ENCODE results near the gene ZNF823. TPM values are rescaled to one million over a fixed set of nuclear protein-coding genes. Genes with fewer than 3 reads are reported as not detected.

ZNF823 gene
- total and polyA plus RNA-seq, 9 of the 15 experiments (the other 6 are each of a cell fraction or from before 2014, with no cell fraction given), result 4.0 to 13.4 (median 6.1) TPM

DNA sequence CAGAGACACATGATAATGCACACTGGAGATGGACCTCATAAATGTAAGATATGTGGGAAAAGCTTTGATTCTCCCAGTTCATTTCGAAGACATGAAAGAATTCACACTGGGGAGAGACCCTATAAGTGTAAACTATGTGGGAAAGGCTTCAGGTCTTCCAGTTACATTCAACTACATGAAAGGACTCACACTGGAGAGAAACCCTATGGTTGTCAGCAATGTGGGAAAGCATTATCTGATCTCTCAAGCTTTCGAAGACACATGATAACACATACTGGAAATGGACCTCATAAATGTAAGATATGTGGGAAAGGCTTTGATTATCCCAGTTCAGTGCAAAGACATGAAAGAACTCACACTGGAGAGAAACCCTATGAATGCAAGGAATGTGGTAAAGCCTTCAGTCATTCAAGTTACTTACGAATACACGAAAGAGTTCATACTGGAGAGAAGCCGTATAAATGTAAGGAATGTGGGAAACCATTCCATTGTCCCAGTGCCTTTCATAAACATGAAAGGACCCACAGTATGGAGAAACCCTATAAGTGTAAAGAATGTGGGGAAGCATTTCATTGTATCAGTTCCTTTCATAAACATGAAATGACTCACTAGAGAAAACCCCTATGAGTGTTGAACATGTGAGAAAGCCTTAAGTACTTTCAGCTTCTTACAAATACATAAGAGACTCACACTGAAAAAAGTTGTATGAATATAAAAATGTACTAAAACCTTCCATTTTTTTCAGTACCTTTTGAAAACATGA lies 42.7 kb upstream of the ZNF823 start (continued):
- TF ChIP-seq, protein P1, sequence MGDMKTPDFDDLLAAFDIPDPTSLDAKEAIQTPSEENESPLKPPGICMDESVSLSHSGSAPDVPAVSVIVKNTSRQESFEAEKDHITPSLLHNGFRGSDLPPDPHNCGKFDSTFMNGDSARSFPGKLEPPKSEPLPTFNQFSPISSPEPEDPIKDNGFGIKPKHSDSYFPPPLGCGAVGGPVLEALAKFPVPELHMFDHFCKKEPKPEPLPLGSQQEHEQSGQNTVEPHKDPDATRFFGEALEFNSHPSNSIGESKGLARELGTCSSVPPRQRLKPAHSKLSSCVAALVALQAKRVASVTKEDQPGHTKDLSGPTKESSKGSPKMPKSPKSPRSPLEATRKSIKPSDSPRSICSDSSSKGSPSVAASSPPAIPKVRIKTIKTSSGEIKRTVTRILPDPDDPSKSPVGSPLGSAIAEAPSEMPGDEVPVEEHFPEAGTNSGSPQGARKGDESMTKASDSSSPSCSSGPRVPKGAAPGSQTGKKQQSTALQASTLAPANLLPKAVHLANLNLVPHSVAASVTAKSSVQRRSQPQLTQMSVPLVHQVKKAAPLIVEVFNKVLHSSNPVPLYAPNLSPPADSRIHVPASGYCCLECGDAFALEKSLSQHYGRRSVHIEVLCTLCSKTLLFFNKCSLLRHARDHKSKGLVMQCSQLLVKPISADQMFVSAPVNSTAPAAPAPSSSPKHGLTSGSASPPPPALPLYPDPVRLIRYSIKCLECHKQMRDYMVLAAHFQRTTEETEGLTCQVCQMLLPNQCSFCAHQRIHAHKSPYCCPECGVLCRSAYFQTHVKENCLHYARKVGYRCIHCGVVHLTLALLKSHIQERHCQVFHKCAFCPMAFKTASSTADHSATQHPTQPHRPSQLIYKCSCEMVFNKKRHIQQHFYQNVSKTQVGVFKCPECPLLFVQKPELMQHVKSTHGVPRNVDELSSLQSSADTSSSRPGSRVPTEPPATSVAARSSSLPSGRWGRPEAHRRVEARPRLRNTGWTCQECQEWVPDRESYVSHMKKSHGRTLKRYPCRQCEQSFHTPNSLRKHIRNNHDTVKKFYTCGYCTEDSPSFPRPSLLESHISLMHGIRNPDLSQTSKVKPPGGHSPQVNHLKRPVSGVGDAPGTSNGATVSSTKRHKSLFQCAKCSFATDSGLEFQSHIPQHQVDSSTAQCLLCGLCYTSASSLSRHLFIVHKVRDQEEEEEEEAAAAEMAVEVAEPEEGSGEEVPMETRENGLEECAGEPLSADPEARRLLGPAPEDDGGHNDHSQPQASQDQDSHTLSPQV (IDR thresholded peaks at IDR 0.05), result no peak
- TF ChIP-seq ZNF24 (IDR thresholded peaks at IDR 0.05), result 0 out of 2 replicates have a peak, but pooled peaks have one; percentile 30
- TF ChIP-seq FOXJ2 (tag; IDR thresholded peaks at IDR 0.05), result no peak
- no peak for TF ChIP-seq TEAD2 (tag; IDR thresholded peaks at IDR 0.05)
- TF ChIP-seq PCBP1 (IDR thresholded peaks at IDR 0.05; ENCODE audit: low read depth, low read length, poor library complexity, severe bottlenecking), result no peak
- TF ChIP-seq, protein P2, sequence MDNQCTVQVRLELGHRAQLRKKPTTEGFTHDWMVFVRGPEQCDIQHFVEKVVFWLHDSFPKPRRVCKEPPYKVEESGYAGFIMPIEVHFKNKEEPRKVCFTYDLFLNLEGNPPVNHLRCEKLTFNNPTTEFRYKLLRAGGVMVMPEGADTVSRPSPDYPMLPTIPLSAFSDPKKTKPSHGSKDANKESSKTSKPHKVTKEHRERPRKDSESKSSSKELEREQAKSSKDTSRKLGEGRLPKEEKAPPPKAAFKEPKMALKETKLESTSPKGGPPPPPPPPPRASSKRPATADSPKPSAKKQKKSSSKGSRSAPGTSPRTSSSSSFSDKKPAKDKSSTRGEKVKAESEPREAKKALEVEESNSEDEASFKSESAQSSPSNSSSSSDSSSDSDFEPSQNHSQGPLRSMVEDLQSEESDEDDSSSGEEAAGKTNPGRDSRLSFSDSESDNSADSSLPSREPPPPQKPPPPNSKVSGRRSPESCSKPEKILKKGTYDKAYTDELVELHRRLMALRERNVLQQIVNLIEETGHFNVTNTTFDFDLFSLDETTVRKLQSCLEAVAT (IDR thresholded peaks at IDR 0.05), result no peak
- peak in 1 of 2 experiments; percentile 72; a peak in 2 of 4 replicates for TF ChIP-seq TRIM24 (IDR thresholded peaks at IDR 0.05)
- no peak for TF ChIP-seq JUNB (CRISPR knock-in tag; conservative IDR thresholded peaks at IDR 0.05)
- TF ChIP-seq ZNF274 (IDR thresholded peaks at IDR 0.05; ENCODE audit: borderline replicate concordance, low read depth, low read length), result 0 out of 2 replicates have a peak, but pooled peaks have one; percentile 35
- TF ChIP-seq SOX6 (IDR thresholded peaks at IDR 0.05), result peak; percentile 78
- TF ChIP-seq, protein P3, sequence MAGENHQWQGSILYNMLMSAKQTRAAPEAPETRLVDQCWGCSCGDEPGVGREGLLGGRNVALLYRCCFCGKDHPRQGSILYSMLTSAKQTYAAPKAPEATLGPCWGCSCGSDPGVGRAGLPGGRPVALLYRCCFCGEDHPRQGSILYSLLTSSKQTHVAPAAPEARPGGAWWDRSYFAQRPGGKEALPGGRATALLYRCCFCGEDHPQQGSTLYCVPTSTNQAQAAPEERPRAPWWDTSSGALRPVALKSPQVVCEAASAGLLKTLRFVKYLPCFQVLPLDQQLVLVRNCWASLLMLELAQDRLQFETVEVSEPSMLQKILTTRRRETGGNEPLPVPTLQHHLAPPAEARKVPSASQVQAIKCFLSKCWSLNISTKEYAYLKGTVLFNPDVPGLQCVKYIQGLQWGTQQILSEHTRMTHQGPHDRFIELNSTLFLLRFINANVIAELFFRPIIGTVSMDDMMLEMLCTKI (IDR thresholded peaks at IDR 0.05; ENCODE audit: partially characterized antibody), result no peak
- TF ChIP-seq ZNF584 (CRISPR knock-in tag; IDR thresholded peaks at IDR 0.05; ENCODE audit: low read depth), result no peak
- no peak for TF ChIP-seq ZNF77 (CRISPR knock-in tag; IDR thresholded peaks at IDR 0.05)
- no peak for TF ChIP-seq ZNF583 (CRISPR knock-in tag; IDR thresholded peaks at IDR 0.05)
- peak in 1 of 2 experiments; percentile 93; a peak in 2 of 3 replicates for TF ChIP-seq CBX3 (IDR thresholded peaks at IDR 0.05; ENCODE audit: borderline replicate concordance in 1 of 2, low read length in 2 of 2)
- TF ChIP-seq FOXP1 (CRISPR knock-in tag; IDR thresholded peaks at IDR 0.05), result no peak
- TF ChIP-seq HMG20A (CRISPR knock-in tag; conservative IDR thresholded peaks at IDR 0.05), result no peak
- no peak for TF ChIP-seq NR4A1 (CRISPR knock-in tag; IDR thresholded peaks at IDR 0.05)
- no peak for TF ChIP-seq NR4A1 (tag; IDR thresholded peaks at IDR 0.05)
- TF ChIP-seq ZNF830 (CRISPR knock-in tag; IDR thresholded peaks at IDR 0.05), result no peak
- TF ChIP-seq NFXL1 (CRISPR knock-in tag; IDR thresholded peaks at IDR 0.05), result no peak
- no peak for TF ChIP-seq ZSCAN29 (IDR thresholded peaks at IDR 0.05)
- no peak for TF ChIP-seq XRCC4 (IDR thresholded peaks at IDR 0.05; ENCODE audit: extremely low read depth, insufficient read depth, insufficient read length)
- TF ChIP-seq ZFPM2 (CRISPR knock-in tag; IDR thresholded peaks at IDR 0.05), result no peak

All from K562 (cell line).